CD4-positive, alpha-beta memory T cell (primary cell): ENCODE measurements around the gene LHX6. TPM values are rescaled to one million over a fixed set of nuclear protein-coding genes. Genes with fewer than 3 reads are reported as not detected.

Experiments
- CTCF ChIA-PET: fragments of 350-600 bp; sonication (Branson Sonifier 250); formaldehyde crosslinking; loops from one replicate; lab custom pipeline; 2021; ENCODE audit warnings: inconsistent platforms; ENCODE audit not compliant: partially characterized antibody; lab: Charles Lee
- POLR2A ChIA-PET: fragments of 350-600 bp; sonication (Branson Sonifier 250); formaldehyde crosslinking; loops from one replicate; lab custom pipeline; 2021; ENCODE audit not compliant: partially characterized antibody; lab: Charles Lee
- DNase-seq, 5 donors: peaks; one replicate each; pipeline versions ENCODE4 v3.0.0 to v3.0.0-alpha.2; 2020 to 2022; ENCODE audit warnings: mixed read lengths in 1 of 5
- H3K27ac ChIP-seq: one replicate; pipeline ENCODE4 v1.7.0; 2013; ENCODE audit warnings: low read depth, low read length
- H3K27me3 ChIP-seq: 2 replicates; pipeline ENCODE4 v1.7.0; 2013; ENCODE audit warnings: mild to moderate bottlenecking, low read length, moderate library complexity; ENCODE audit not compliant: insufficient read depth
- H3K36me3 ChIP-seq: 2 replicates; pipeline ENCODE4 v1.7.0; 2013; ENCODE audit warnings: mild to moderate bottlenecking, low read length, moderate library complexity; ENCODE audit not compliant: insufficient read depth
- H3K4me1 ChIP-seq: 2 replicates; pipeline ENCODE4 v1.7.0; 2013; ENCODE audit warnings: mild to moderate bottlenecking, low read length, moderate library complexity; ENCODE audit not compliant: insufficient read depth
- H3K4me3 ChIP-seq, 2 donors: one replicate each; pipeline ENCODE4 v1.7.0; 2013; ENCODE audit warnings: low read length in 2 of 2, mild to moderate bottlenecking in 1 of 2
- H3K9me3 ChIP-seq, 2 donors: one replicate each; pipeline ENCODE4 v1.7.0; 2013; ENCODE audit warnings: low read length in 2 of 2, control low read depth in 1 of 2; ENCODE audit not compliant: control insufficient read depth in 1 of 2
- H3K27ac Mint-ChIP-seq, 7 donors: one replicate each; pipeline ENCODE4 v1.8.0; 2020 to 2021; ENCODE audit warnings: mixed read lengths in 7 of 7, mild to moderate bottlenecking in 6 of 7, inconsistent platforms in 3 of 7, moderate library complexity in 3 of 7
- H3K27me3 Mint-ChIP-seq, 2 donors: one replicate each; pipeline ENCODE4 v1.8.0; 2020 to 2021; ENCODE audit warnings: mixed read lengths in 2 of 2
- H3K36me3 Mint-ChIP-seq, 2 donors: one replicate each; pipeline ENCODE4 v1.8.0; 2020 to 2021; ENCODE audit warnings: mixed read lengths in 2 of 2, inconsistent platforms in 1 of 2, mild to moderate bottlenecking in 1 of 2
- H3K4me1 Mint-ChIP-seq, 4 donors: one replicate each; pipeline ENCODE4 v1.8.0; 2020 to 2021; ENCODE audit warnings: mixed read lengths in 4 of 4, mild to moderate bottlenecking in 1 of 4
- H3K4me3 Mint-ChIP-seq, 8 donors: one replicate each; pipeline ENCODE4 v1.8.0; 2020 to 2021; ENCODE audit warnings: mixed read lengths in 8 of 8, mild to moderate bottlenecking in 7 of 8, moderate library complexity in 6 of 8, inconsistent platforms in 3 of 8
- H3K9me3 Mint-ChIP-seq, 8 donors: one replicate each; pipeline ENCODE4 v1.8.0; 2020 to 2021; ENCODE audit warnings: mixed read lengths in 8 of 8, mild to moderate bottlenecking in 5 of 8, inconsistent platforms in 3 of 8, moderate library complexity in 1 of 8
- intact Hi-C: fragments of 100-400 bp; cut with micrococcal nuclease; formaldehyde crosslinking; loops from one replicate; pipeline ENCODE4 v1.15.1; 2023
- polyA plus RNA-seq, 2 donors: library from polyadenylated mRNA; unstranded; fragments of 300-500 nt; fragmentation: Illumina TruSeq; gene quantifications; one replicate each; pipeline ENCODE4 v1.2.3, GENCODE V29; 2021
- total RNA-seq, 2 experiments: library from RNA; stranded (reverse); gene quantifications; one replicate each; pipeline ENCODE4 v1.2.3, GENCODE V29; 2021

The LHX6 gene
- total and polyA plus RNA-seq, 4 experiments from 2014 or later, result not detected

- no peak for DNase-seq
- intact Hi-C loops, result no loop called here
- ChIA-PET POLR2A (interaction anchor here (1.1 kb wide), 1 partner anchor 23 kb away, joined by 3 read pairs; no protein-coding TSS in a partner anchor), CTCF (interaction anchor here (1.3 kb wide), 1 partner anchor 13 kb away, joined by 3 read pairs; no protein-coding TSS in a partner anchor)
- Histone ChIP-seq H3K4me3 (no peak overlapping the region), H3K36me3 (no peaks in the 10 kb centered on the region), H3K9me3 (no peaks in the 10 kb centered on the region), H3K27ac (no peak overlapping the region), H3K27me3 (no peaks in the 10 kb centered on the region), H3K4me1 (no peaks in the 10 kb centered on the region)
- H3K36me3 Mint-ChIP-seq, result no peaks in the 10 kb centered on the region
- H3K27ac Mint-ChIP-seq, result no peak overlapping the region
- no peaks in the 10 kb centered on the region for H3K4me1 Mint-ChIP-seq
- H3K27me3 Mint-ChIP-seq, result peaks cover 8 to 26% of the 10 kb centered on the region in 2 donors
- no peak overlapping the region for H3K4me3 Mint-ChIP-seq
- no peaks in the 10 kb centered on the region for H3K9me3 Mint-ChIP-seq
Measured at GRCh38 chr9:122206118-122207046, 22.4 kb downstream of the LHX6 start.

- ChIA-PET POLR2A (no interaction called here), CTCF (interaction anchor here (1.3 kb wide), 1 partner anchor 14 kb away, joined by 3 read pairs; no protein-coding TSS in a partner anchor)
- Mint-ChIP-seq H3K9me3 (peaks cover 0 to 2% (median 0%) of the 10 kb centered on the region in 8 donors), H3K27ac (no peak overlapping the region), H3K36me3 (no peaks in the 10 kb centered on the region), H3K4me3 (no peak overlapping the region), H3K27me3 (peaks cover 4 to 18% of the 10 kb centered on the region in 2 donors), H3K4me1 (no peaks in the 10 kb centered on the region)
- Histone ChIP-seq H3K36me3 (no peaks in the 10 kb centered on the region), H3K27ac (no peak overlapping the region), H3K9me3 (no peaks in the 10 kb centered on the region), H3K4me3 (no peak overlapping the region), H3K27me3 (no peaks in the 10 kb centered on the region), H3K4me1 (no peaks in the 10 kb centered on the region)
- intact Hi-C loops, result no loop called here
- no peak for DNase-seq
Measured at GRCh38 chr9:122205176-122205575, 23.6 kb downstream of the LHX6 start.

GRCh38 chr9:122204491-122204890, 24.3 kb downstream of the LHX6 start:
- Histone ChIP-seq H3K4me1 (no peaks in the 10 kb centered on the region), H3K9me3 (no peaks in the 10 kb centered on the region), H3K27ac (no peak overlapping the region), H3K27me3 (no peaks in the 10 kb centered on the region), H3K36me3 (no peaks in the 10 kb centered on the region), H3K4me3 (no peak overlapping the region)
- Mint-ChIP-seq H3K27me3 (peaks cover 3 to 16% of the 10 kb centered on the region in 2 donors), H3K4me3 (no peak overlapping the region), H3K4me1 (no peaks in the 10 kb centered on the region), H3K9me3 (peaks cover 0 to 2% (median 0%) of the 10 kb centered on the region in 8 donors), H3K36me3 (no peaks in the 10 kb centered on the region), H3K27ac (no peak overlapping the region)
- CTCF ChIA-PET, result no interaction called here
- DNase-seq, result no peak
- intact Hi-C loops, result no loop called here
- POLR2A ChIA-PET, result no interaction called here

- CTCF ChIA-PET, result no interaction called here
- DNase-seq, result no peak
- no peaks in the 10 kb centered on the region for H3K4me1 ChIP-seq
- no peaks in the 10 kb centered on the region for H3K9me3 ChIP-seq
- no peaks in the 10 kb centered on the region for H3K27me3 ChIP-seq
- Mint-ChIP-seq H3K4me3 (no peak overlapping the region), H3K9me3 (peaks cover 0 to 2% (median 0%) of the 10 kb centered on the region in 8 donors), H3K36me3 (no peaks in the 10 kb centered on the region), H3K27ac (no peak overlapping the region), H3K27me3 (peaks cover 3 to 16% of the 10 kb centered on the region in 2 donors), H3K4me1 (no peaks in the 10 kb centered on the region)
- no peak overlapping the region for H3K27ac ChIP-seq
- no peak overlapping the region for H3K4me3 ChIP-seq
- H3K36me3 ChIP-seq, result no peaks in the 10 kb centered on the region
- intact Hi-C loops, result no loop called here
- POLR2A ChIA-PET, result no interaction called here
Measured at GRCh38 chr9:122204055-122204454, 24.7 kb downstream of the LHX6 start.

GRCh38 chr9:122202111-122202510, 26.6 kb downstream of the LHX6 start:
- no peaks in the 10 kb centered on the region for H3K27me3 ChIP-seq
- H3K27me3 Mint-ChIP-seq, result peaks cover 7 to 9% of the 10 kb centered on the region in 2 donors
- H3K4me1 ChIP-seq, result no peaks in the 10 kb centered on the region
- ChIA-PET CTCF (no interaction called here), POLR2A (no interaction called here)
- intact Hi-C loops, result no loop called here
- DNase-seq, result no peak
- H3K27ac ChIP-seq, result no peak overlapping the region
- H3K36me3 ChIP-seq, result no peaks in the 10 kb centered on the region
- H3K27ac Mint-ChIP-seq, result no peak overlapping the region
- no peak overlapping the region for H3K4me3 Mint-ChIP-seq
- H3K36me3 Mint-ChIP-seq, result no peaks in the 10 kb centered on the region
- no peak overlapping the region for H3K4me3 ChIP-seq
- no peaks in the 10 kb centered on the region for H3K9me3 ChIP-seq
- H3K4me1 Mint-ChIP-seq, result no peaks in the 10 kb centered on the region
- H3K9me3 Mint-ChIP-seq, result peaks cover 0 to 2% (median 0%) of the 10 kb centered on the region in 8 donors

- Mint-ChIP-seq H3K4me3 (no peak overlapping the region), H3K4me1 (no peaks in the 10 kb centered on the region), H3K36me3 (no peaks in the 10 kb centered on the region), H3K9me3 (peaks cover 0 to 2% (median 0%) of the 10 kb centered on the region in 8 donors), H3K27ac (no peak overlapping the region), H3K27me3 (peaks cover 4 to 8% of the 10 kb centered on the region in 2 donors)
- no peaks in the 10 kb centered on the region for H3K9me3 ChIP-seq
- H3K27ac ChIP-seq, result no peak overlapping the region
- no peak for DNase-seq
- no peaks in the 10 kb centered on the region for H3K36me3 ChIP-seq
- H3K27me3 ChIP-seq, result no peaks in the 10 kb centered on the region
- intact Hi-C loops, result no loop called here
- ChIA-PET POLR2A (no interaction called here), CTCF (no interaction called here)
- no peaks in the 10 kb centered on the region for H3K4me1 ChIP-seq
- no peak overlapping the region for H3K4me3 ChIP-seq
Measured at GRCh38 chr9:122201641-122202040, 27.1 kb downstream of the LHX6 start.

GRCh38 chr9:122200960-122201595, 27.7 kb downstream of the LHX6 start:
- Histone ChIP-seq H3K27me3 (no peaks in the 10 kb centered on the region), H3K36me3 (no peaks in the 10 kb centered on the region), H3K9me3 (no peaks in the 10 kb centered on the region), H3K4me1 (no peaks in the 10 kb centered on the region), H3K27ac (no peak overlapping the region), H3K4me3 (no peak overlapping the region)
- no peaks in the 10 kb centered on the region for H3K4me1 Mint-ChIP-seq
- H3K4me3 Mint-ChIP-seq, result no peak overlapping the region
- H3K36me3 Mint-ChIP-seq, result no peaks in the 10 kb centered on the region
- peaks cover 0 to 2% (median 0%) of the 10 kb centered on the region in 8 donors for H3K9me3 Mint-ChIP-seq
- intact Hi-C loops, result no loop called here
- ChIA-PET POLR2A (no interaction called here), CTCF (no interaction called here)
- no peak overlapping the region for H3K27ac Mint-ChIP-seq
- H3K27me3 Mint-ChIP-seq, result peaks cover 2 to 7% of the 10 kb centered on the region in 2 donors
- DNase-seq, result no peak
